Breast epithelium (tissue), 3 donors: ENCODE data around the gene DAB2IP.

Experiments
- POLR2A ChIP-seq: fragments of 450-650 bp; IDR thresholded peaks from one replicate; pipeline ENCODE4 v1.6.1; 2016; ENCODE audit warnings: antibody characterized with exemption, mild to moderate bottlenecking, moderate library complexity
- POLR2AphosphoS5 ChIP-seq, 3 donors: sonication (generic); formaldehyde crosslinking; IDR thresholded peaks; one replicate each; pipeline ENCODE4 v1.6.1; 2017; ENCODE audit warnings: antibody characterized with exemption in 3 of 3
- TF ChIP-seq, protein P1 (sequence below), 3 donors: fragments of 450-650 bp; IDR thresholded peaks; one replicate each; pipeline ENCODE4 v1.5.1; 2016 to 2017; ENCODE audit warnings: antibody characterized with exemption in 3 of 3, mild to moderate bottlenecking in 3 of 3, moderate library complexity in 3 of 3

DNA sequence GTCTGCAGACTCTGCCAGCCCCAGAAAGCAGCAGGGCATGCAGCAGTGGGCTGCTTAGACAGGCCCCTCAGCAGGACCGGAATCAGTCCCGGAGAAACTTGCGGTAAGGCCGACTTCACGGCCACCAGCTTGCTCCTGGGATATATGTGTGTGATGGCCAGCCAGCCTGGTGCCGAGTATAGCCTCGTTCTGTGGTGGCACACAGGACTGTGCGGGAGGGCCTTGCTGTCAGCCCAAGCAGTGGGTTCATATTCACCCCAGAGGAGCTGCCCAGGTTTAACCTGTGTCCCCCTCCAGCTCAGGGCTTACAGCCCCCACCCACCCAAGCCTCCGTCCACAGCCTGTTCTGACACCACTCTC lies 112.9 kb downstream of the DAB2IP start:
- TF ChIP-seq, protein P1, sequence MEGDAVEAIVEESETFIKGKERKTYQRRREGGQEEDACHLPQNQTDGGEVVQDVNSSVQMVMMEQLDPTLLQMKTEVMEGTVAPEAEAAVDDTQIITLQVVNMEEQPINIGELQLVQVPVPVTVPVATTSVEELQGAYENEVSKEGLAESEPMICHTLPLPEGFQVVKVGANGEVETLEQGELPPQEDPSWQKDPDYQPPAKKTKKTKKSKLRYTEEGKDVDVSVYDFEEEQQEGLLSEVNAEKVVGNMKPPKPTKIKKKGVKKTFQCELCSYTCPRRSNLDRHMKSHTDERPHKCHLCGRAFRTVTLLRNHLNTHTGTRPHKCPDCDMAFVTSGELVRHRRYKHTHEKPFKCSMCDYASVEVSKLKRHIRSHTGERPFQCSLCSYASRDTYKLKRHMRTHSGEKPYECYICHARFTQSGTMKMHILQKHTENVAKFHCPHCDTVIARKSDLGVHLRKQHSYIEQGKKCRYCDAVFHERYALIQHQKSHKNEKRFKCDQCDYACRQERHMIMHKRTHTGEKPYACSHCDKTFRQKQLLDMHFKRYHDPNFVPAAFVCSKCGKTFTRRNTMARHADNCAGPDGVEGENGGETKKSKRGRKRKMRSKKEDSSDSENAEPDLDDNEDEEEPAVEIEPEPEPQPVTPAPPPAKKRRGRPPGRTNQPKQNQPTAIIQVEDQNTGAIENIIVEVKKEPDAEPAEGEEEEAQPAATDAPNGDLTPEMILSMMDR (IDR thresholded peaks at IDR 0.05): no peak
- TF ChIP-seq POLR2A (no peak), POLR2AphosphoS5 (IDR thresholded peaks at IDR 0.05) (no peak)
